HG03135 (cell line): Measurements from ENCODE around the gene GPR52.

Experiments
- ATAC-seq: cut with Tn5 transposase; IDR thresholded peaks from one replicate; pipeline ENCODE4 v1.9.1; 2021; ENCODE audit warnings: mild to moderate bottlenecking, moderate library complexity; ENCODE audit not compliant: unreplicated experiment

The GPR52 gene

DNA sequence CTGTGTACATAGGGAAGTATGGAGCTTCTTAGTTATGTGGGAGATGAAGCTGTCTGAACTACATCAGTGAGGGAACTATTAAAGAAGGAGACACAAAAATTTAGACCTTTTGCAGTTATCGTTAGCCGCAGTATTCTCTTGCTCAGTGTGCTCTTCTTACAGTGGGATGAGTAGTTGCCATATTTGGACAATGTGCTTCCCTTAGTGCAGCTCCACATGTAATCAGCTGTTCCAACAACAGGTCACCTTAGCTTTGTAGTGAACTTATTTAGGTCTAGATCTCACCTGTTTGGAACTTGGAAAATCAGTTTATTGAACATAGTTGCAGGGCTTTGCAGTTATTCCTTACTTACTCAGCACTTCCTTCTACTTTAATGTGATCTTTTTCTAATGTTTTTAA is 18.1 kb downstream of the GPR52 start:
- no peak for ATAC-seq

DNA sequence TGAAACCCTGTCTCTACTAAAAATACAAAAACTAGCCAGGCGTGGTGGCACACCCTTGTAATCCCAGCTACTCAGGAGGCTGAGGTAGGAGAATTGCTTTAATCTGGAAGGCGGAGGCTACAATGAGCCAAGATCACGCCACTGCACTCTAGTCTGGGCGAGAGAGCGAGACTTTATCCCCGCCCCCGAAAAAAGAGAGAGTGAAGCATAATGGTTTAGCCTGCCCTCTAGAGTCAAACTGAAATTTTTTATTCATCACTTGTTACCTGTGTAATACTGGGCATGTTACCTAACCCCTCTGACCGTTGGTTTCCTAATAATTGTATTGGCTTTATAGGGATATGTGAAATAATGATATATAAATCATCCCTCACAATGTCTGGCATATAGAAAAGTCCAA is 18.8 kb downstream of the GPR52 start:
- ATAC-seq: no peak

DNA sequence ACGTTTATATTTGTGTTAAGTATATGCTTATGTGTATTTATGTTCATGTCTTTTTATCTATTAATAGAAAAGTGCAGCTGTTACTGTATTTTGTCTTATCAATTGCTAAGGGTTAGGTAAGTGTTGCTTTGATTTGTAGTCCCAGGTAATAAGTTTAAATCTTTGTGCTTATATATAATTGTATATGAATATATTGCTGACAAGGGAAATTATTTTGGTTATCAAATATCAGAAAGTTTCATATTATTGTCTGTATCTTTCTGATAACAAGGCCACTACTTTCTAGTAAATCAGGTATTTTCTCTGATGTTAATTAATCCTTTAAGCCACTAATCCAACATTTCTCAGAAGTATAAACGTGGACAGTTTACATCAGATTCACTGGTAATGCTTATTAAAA is 21.3 kb downstream of the GPR52 start:
- ATAC-seq: no peak

DNA sequence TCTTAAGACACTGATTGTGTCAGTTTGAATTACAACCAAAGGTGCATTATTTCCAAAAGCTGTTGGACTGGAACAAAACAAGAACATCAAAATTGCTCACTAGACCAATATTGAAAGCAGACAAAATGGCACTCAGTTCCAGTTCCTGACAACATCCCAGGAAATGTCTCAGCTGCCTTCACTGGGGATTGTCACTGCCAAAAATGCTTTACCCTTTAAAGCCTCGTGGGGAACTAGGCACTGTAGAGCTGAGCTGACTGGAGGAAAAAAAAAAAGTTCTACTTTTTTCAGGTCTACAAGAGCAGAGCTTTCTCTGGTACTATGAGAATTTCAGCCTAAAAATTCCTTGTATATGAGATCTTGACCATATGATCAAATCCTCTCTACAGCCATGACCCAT is 21.9 kb downstream of the GPR52 start:
- ATAC-seq: no peak

DNA sequence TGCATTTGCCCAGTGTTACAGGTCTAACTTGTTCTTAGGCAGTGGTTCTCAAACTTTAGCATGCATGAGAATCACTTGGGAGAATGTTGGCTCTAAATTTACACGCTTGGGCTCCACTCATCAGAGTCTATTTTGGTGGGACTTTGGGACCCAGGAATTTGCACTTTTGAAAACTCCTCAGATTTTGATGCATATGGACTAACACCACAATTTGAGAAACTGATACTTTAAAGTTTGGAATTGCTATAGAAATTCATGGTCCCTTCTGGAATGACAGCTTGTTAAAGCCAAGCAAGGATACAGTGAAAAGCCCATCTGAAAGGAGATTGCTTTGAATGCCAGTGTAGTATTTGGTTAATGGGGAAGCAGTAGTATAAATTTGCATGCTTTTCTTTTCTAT is 31.5 kb downstream of the GPR52 start:
- no peak for ATAC-seq

DNA sequence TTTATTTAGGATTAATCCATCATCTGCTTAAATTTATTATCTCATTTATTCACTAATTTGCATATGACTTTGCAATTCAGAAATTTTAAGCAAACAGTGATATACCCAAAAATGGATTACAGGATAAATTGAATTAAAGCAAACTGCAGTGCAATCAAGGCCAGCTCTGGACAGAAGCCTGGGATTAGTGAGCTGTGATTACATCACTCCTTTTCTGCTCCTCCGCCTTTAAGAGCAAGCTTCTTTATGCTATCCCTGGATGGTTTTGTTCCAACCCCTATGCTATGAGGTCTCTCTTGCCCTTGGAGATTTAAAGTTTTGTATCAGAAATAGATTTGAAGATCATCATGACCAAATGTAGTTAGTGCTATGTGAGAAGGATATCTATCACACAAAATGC is 32.6 kb downstream of the GPR52 start:
- ATAC-seq: no peak

DNA sequence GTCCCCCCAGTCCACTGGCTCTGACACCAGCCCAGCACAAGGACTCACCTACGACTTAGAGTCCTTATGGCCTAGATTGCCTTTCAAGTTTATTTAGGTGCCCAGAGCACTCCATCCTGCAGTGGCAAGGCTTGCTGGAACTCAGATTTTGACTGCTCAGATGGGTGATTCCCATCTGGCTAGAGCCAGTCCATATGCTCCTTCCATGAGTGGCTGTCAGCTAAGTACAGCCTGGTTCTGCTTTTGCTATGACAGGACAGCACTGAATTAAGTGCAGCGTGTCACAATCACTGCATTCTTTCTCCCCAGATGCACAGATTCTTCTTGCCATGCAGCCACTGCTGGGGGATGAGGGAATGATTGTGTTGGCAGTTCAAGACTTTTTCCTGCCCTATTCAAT is 43.8 kb downstream of the GPR52 start:
- no peak for ATAC-seq

DNA sequence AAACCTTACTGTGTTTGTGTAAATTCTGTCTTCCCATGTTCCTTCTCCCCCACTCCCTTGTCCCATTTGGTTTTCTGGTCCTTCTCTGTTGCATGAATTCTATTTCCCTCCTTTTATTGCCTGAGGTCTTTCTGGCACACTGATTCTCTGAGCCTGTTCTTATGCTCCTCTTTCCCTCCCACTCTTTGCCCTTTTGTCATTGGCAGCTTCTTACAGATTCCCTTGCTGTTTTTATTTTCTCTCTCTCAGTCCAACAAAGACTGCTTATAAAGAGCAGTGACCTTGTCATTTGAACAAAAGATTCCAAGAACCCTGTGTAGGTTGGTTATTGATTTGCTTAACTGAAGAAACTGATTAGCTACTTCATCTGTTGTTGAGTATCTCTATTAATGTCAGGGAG is 49.7 kb downstream of the GPR52 start:
- ATAC-seq: no peak
